ENCODE data around the gene HS1BP3. TPM values are rescaled to one million over a fixed set of nuclear protein-coding genes. Genes with fewer than 3 reads are reported as not detected.

Gene HS1BP3
- total and polyA plus RNA-seq, 8 donors, result 13.8 to 105 (median 23.3) TPM

- Histone ChIP-seq H3K9me3 (no peaks in the 10 kb centered on the region), H3K4me3 (peak overlapping the region; percentile 62 to 91 (median 86)), H3K4me1 (peaks cover 19 to 47% (median 39%) of the 10 kb centered on the region in 4 donors), H3K27me3 (no peaks in the 10 kb centered on the region), H3K27ac (peak overlapping the region in 4 of 5 donors; percentile 93 to 98 (median 95)), H3K36me3 (peaks cover 6 to 23% (median 17%) of the 10 kb centered on the region in 4 donors)
- no peak for DNase-seq
- WGBS, 5 donors, result 38 to 43% (median 40%) methylated on average over 7 of the region's 7 CpGs
- intact Hi-C loops (cut with DNase I; ENCODE audit: low total_unique reads), result loop anchor here (10.0 kb wide), 1 partner anchor 205 kb away; the partner anchor contains the start of gene RHOB
- no peak for TF ChIP-seq EP300 (IDR thresholded peaks at IDR 0.05)
- no peak for TF ChIP-seq POLR2AphosphoS5 (IDR thresholded peaks at IDR 0.05)
- TF ChIP-seq CTCF (IDR thresholded peaks at IDR 0.05), result no peak
- TF ChIP-seq POLR2A (IDR thresholded peaks at IDR 0.05), result no peak
Observed at GRCh38 chr2:20649976-20650375, 922 bp downstream of the HS1BP3 start.

- intact Hi-C loops (cut with DNase I; ENCODE audit: low total_unique reads), result loop anchor here (10.0 kb wide), 1 partner anchor 205 kb away; the partner anchor contains the start of gene RHOB
- TF ChIP-seq EP300 (IDR thresholded peaks at IDR 0.05) (no peak), POLR2AphosphoS5 (IDR thresholded peaks at IDR 0.05) (no peak), CTCF (IDR thresholded peaks at IDR 0.05) (no peak), POLR2A (IDR thresholded peaks at IDR 0.05) (no peak)
- 82 to 88% (median 84%) methylated on average over 7 to 11 of the region's 11 CpGs for WGBS, 5 donors
- no peak for DNase-seq
- H3K9me3 ChIP-seq, result no peaks in the 10 kb centered on the region
- peaks cover 19 to 47% (median 39%) of the 10 kb centered on the region in 4 donors for H3K4me1 ChIP-seq
- peaks cover 10 to 27% (median 21%) of the 10 kb centered on the region in 4 donors for H3K36me3 ChIP-seq
- peak overlapping the region in 2 of 5 donors; percentile 94 to 98 for H3K27ac ChIP-seq
- H3K27me3 ChIP-seq, result no peaks in the 10 kb centered on the region
- peak overlapping the region; percentile 62 to 91 (median 86) for H3K4me3 ChIP-seq
Observed at GRCh38 chr2:20649576-20649975, 1.3 kb downstream of the HS1BP3 start.

- H3K9me3 ChIP-seq, result no peaks in the 10 kb centered on the region
- DNase-seq, result no peak
- no peak for TF ChIP-seq POLR2A (IDR thresholded peaks at IDR 0.05)
- no peak for TF ChIP-seq POLR2AphosphoS5 (IDR thresholded peaks at IDR 0.05)
- no peak for TF ChIP-seq EP300 (IDR thresholded peaks at IDR 0.05)
- TF ChIP-seq CTCF (IDR thresholded peaks at IDR 0.05), result no peak
- peaks cover 12 to 34% (median 28%) of the 10 kb centered on the region in 4 donors for H3K36me3 ChIP-seq
- intact Hi-C loops (cut with DNase I; ENCODE audit: low total_unique reads), result loop anchor here (10.0 kb wide), 1 partner anchor 204 kb away; the partner anchor contains the start of gene RHOB
- H3K27me3 ChIP-seq, result no peaks in the 10 kb centered on the region
- 94 to 97% (median 95%) methylated on average over 9 of the region's 9 CpGs for WGBS, 5 donors
- H3K4me3 ChIP-seq, result no peak overlapping the region
- peaks cover 19 to 47% (median 39%) of the 10 kb centered on the region in 4 donors for H3K4me1 ChIP-seq
- peak overlapping the region in 2 of 5 donors; percentile 10 to 98 for H3K27ac ChIP-seq
Observed at GRCh38 chr2:20648831-20649230, 2.1 kb downstream of the HS1BP3 start.

- no peaks in the 10 kb centered on the region for H3K9me3 ChIP-seq
- H3K27me3 ChIP-seq, result no peaks in the 10 kb centered on the region
- DNase-seq, result no peak
- peak overlapping the region in 2 of 5 donors; percentile 10 to 98 for H3K27ac ChIP-seq
- peaks cover 19 to 47% (median 39%) of the 10 kb centered on the region in 4 donors for H3K4me1 ChIP-seq
- H3K36me3 ChIP-seq, result peaks cover 12 to 41% (median 35%) of the 10 kb centered on the region in 4 donors
- intact Hi-C loops (cut with DNase I; ENCODE audit: low total_unique reads), result loop anchor here (10.0 kb wide), 1 partner anchor 203 kb away; the partner anchor contains the start of gene RHOB
- 86 to 91% (median 89%) methylated on average over 4 of the region's 4 CpGs for WGBS, 5 donors
- H3K4me3 ChIP-seq, result no peak overlapping the region
- TF ChIP-seq POLR2AphosphoS5 (IDR thresholded peaks at IDR 0.05) (no peak), CTCF (IDR thresholded peaks at IDR 0.05) (no peak), EP300 (IDR thresholded peaks at IDR 0.05) (no peak), POLR2A (IDR thresholded peaks at IDR 0.05) (no peak)
Observed at GRCh38 chr2:20648206-20648605, 2.7 kb downstream of the HS1BP3 start.
